Nephron (organoid): Measurements from ENCODE around the gene SLC13A3.

Experiments
- H3K27ac Mint-ChIP-seq, 3 experiments: 2 replicates each; pipeline ENCODE4 v1.8.0; 2020; ENCODE audit warnings: mixed read lengths in 3 of 3, mild to moderate bottlenecking in 2 of 3, moderate library complexity in 1 of 3
- H3K27me3 Mint-ChIP-seq: 2 replicates; pipeline ENCODE4 v1.8.0; 2021; ENCODE audit warnings: low read depth, mild to moderate bottlenecking, moderate library complexity, mixed read lengths
- H3K36me3 Mint-ChIP-seq: 2 replicates; pipeline ENCODE4 v1.8.0; 2020; ENCODE audit warnings: low read depth, mixed read lengths
- H3K4me1 Mint-ChIP-seq: 2 replicates; pipeline ENCODE4 v1.8.0; 2020; ENCODE audit warnings: mixed read lengths
- H3K4me3 Mint-ChIP-seq, 3 experiments: 2 replicates each; pipeline ENCODE4 v1.8.0; 2020; ENCODE audit warnings: mild to moderate bottlenecking in 3 of 3, mixed read lengths in 3 of 3, moderate library complexity in 2 of 3
- H3K9me3 Mint-ChIP-seq: 2 replicates; pipeline ENCODE4 v1.8.0; 2020; ENCODE audit warnings: mixed read lengths
- CTCF ChIP-seq, 3 experiments: fragments of 200-600 bp; sonication (generic); IDR thresholded peaks; one replicate each; pipeline ENCODE4 v1.5.0; 2021; ENCODE audit warnings: antibody characterized with exemption in 3 of 3; ENCODE audit not compliant: unreplicated experiment in 3 of 3

Gene SLC13A3

GRCh38 chr20:46595933-46596332 is 55.3 kb downstream of the SLC13A3 start:
- H3K9me3 Mint-ChIP-seq = peaks cover 4% of the 10 kb centered on the region
- no peak overlapping the region for H3K4me3 Mint-ChIP-seq
- no peak for TF ChIP-seq CTCF (IDR thresholded peaks at IDR 0.05; ENCODE audit: unreplicated experiment in 3 of 3)
- H3K4me1 Mint-ChIP-seq = no peaks in the 10 kb centered on the region
- H3K36me3 Mint-ChIP-seq = peaks cover 4% of the 10 kb centered on the region
- H3K27ac Mint-ChIP-seq = no peak overlapping the region
- no peaks in the 10 kb centered on the region for H3K27me3 Mint-ChIP-seq

GRCh38 chr20:46594725-46595124 is 56.5 kb downstream of the SLC13A3 start:
- no peak overlapping the region for H3K4me3 Mint-ChIP-seq
- H3K9me3 Mint-ChIP-seq = peaks cover 4% of the 10 kb centered on the region
- TF ChIP-seq CTCF (IDR thresholded peaks at IDR 0.05; ENCODE audit: unreplicated experiment in 3 of 3) = no peak
- no peak overlapping the region for H3K27ac Mint-ChIP-seq
- H3K27me3 Mint-ChIP-seq = no peaks in the 10 kb centered on the region
- H3K36me3 Mint-ChIP-seq = peaks cover 4% of the 10 kb centered on the region
- H3K4me1 Mint-ChIP-seq = no peaks in the 10 kb centered on the region

GRCh38 chr20:46592580-46593362 is 58.5 kb downstream of the SLC13A3 start:
- Mint-ChIP-seq H3K27me3 (no peaks in the 10 kb centered on the region), H3K27ac (no peak overlapping the region), H3K36me3 (peaks cover 4% of the 10 kb centered on the region), H3K4me3 (no peak overlapping the region), H3K4me1 (no peaks in the 10 kb centered on the region), H3K9me3 (peaks cover 4% of the 10 kb centered on the region)
- TF ChIP-seq CTCF (IDR thresholded peaks at IDR 0.05; ENCODE audit: unreplicated experiment in 3 of 3) = no peak

GRCh38 chr20:46590443-46590842 is 60.8 kb downstream of the SLC13A3 start:
- no peak for TF ChIP-seq CTCF (IDR thresholded peaks at IDR 0.05; ENCODE audit: unreplicated experiment in 3 of 3)
- no peak overlapping the region for H3K27ac Mint-ChIP-seq
- H3K36me3 Mint-ChIP-seq = peaks cover 4% of the 10 kb centered on the region
- no peak overlapping the region for H3K4me3 Mint-ChIP-seq
- H3K27me3 Mint-ChIP-seq = no peaks in the 10 kb centered on the region
- H3K9me3 Mint-ChIP-seq = peaks cover 4% of the 10 kb centered on the region
- H3K4me1 Mint-ChIP-seq = no peaks in the 10 kb centered on the region

GRCh38 chr20:46588532-46589511 is 62.4 kb downstream of the SLC13A3 start:
- no peak for TF ChIP-seq CTCF (IDR thresholded peaks at IDR 0.05; ENCODE audit: unreplicated experiment in 3 of 3)
- Mint-ChIP-seq H3K27me3 (no peaks in the 10 kb centered on the region), H3K9me3 (peaks cover 4% of the 10 kb centered on the region), H3K4me3 (no peak overlapping the region), H3K36me3 (peaks cover 4% of the 10 kb centered on the region), H3K4me1 (no peaks in the 10 kb centered on the region), H3K27ac (no peak overlapping the region)
